Keratinocyte (primary cell): Measurements from ENCODE around the gene FAU. TPM values are rescaled to one million over a fixed set of nuclear protein-coding genes. Genes with fewer than 3 reads are reported as not detected.

Experiments used
- DNase-seq: peaks from one replicate; pipeline ENCODE4 v3.0.0-alpha.2; 2011; ENCODE audit warnings: low read depth, missing footprints, low spot score
- FAIRE-seq: peaks from 2 replicates; lab custom pipeline; 2011; peaks lifted over from hg19 to GRCh38; lab: Jason Lieb, UNC
- H2AFZ ChIP-seq: 2 replicates; pipeline ENCODE4 v1.6.0; 2012; ENCODE audit warnings: low read length, control low read depth, inconsistent platforms; ENCODE audit not compliant: control insufficient read depth
- H3K27ac ChIP-seq: 2 replicates; pipeline ENCODE4 v1.5.1; 2011; ENCODE audit warnings: low read length; ENCODE audit not compliant: control insufficient read depth, insufficient read depth
- H3K27me3 ChIP-seq: 3 replicates; pipeline ENCODE4 v1.6.0; 2011; ENCODE audit warnings: low read length; ENCODE audit not compliant: control insufficient read depth, insufficient read depth; ENCODE audit errors: extremely low read depth
- H3K36me3 ChIP-seq, 2 experiments: 2 replicates in 1 of 2; 3 replicates in 1 of 2; pipeline ENCODE4 v1.5.1; 2011; ENCODE audit warnings: low read length in 2 of 2, mild to moderate bottlenecking in 1 of 2; ENCODE audit not compliant: control insufficient read depth in 2 of 2, insufficient read depth in 2 of 2; ENCODE audit errors: extremely low read depth in 1 of 2
- H3K4me1 ChIP-seq: 3 replicates; pipeline ENCODE4 v1.5.1; 2011; ENCODE audit warnings: low read length; ENCODE audit not compliant: control insufficient read depth, insufficient read depth; ENCODE audit errors: extremely low read depth
- H3K4me2 ChIP-seq: 3 replicates; pipeline ENCODE4 v1.6.0; 2011; ENCODE audit warnings: low read depth, low read length; ENCODE audit not compliant: control insufficient read depth, insufficient read depth; ENCODE audit errors: extremely low read depth
- H3K4me3 ChIP-seq, 3 experiments: fragments of 200-600 bp in 1 of 3; sonication (generic) in 1 of 3; 2 replicates in 2 of 3; 3 replicates in 1 of 3; pipeline ENCODE4 v1.5.1; 2011 to 2016; ENCODE audit warnings: low read length in 3 of 3, mild to moderate bottlenecking in 3 of 3, control low read depth in 2 of 3, inconsistent platforms in 1 of 3, low read depth in 1 of 3, mixed read lengths in 1 of 3, mixed run types in 1 of 3, moderate library complexity in 1 of 3; ENCODE audit not compliant: control insufficient read depth in 2 of 3, insufficient read depth in 2 of 3; ENCODE audit errors: extremely low read depth in 1 of 3
- H3K79me2 ChIP-seq: 2 replicates; pipeline ENCODE4 v1.6.0; 2012; ENCODE audit warnings: low read length; ENCODE audit not compliant: control insufficient read depth, insufficient read depth
- H3K9ac ChIP-seq: 3 replicates; pipeline ENCODE4 v1.6.0; 2011; ENCODE audit warnings: low read length; ENCODE audit not compliant: control insufficient read depth, insufficient read depth; ENCODE audit errors: extremely low read depth
- H3K9me1 ChIP-seq: 3 replicates; pipeline ENCODE4 v1.6.0; 2011; ENCODE audit warnings: low read length; ENCODE audit not compliant: control insufficient read depth, insufficient read depth; ENCODE audit errors: extremely low read depth
- H3K9me3 ChIP-seq: 2 replicates; pipeline ENCODE4 v1.5.1; 2012; ENCODE audit warnings: low read depth, low read length; ENCODE audit not compliant: control insufficient read depth
- H4K20me1 ChIP-seq: 3 replicates; pipeline ENCODE4 v1.6.0; 2011; ENCODE audit warnings: low read length; ENCODE audit not compliant: control insufficient read depth, insufficient read depth; ENCODE audit errors: extremely low read depth
- EZH2 ChIP-seq: IDR thresholded peaks from one replicate; pipeline ENCODE4 v1.6.1; 2012; ENCODE audit warnings: inconsistent platforms, mild to moderate bottlenecking, low read length, moderate library complexity
- dilution Hi-C: fragments of 300-500 bp; cut with MboI; formaldehyde crosslinking; loops from one replicate; pipeline ENCODE4 v1.7.0; 2020; ENCODE audit warnings: low sequenced_read_pairs; ENCODE audit not compliant: extremely low pct_ligation_motif_present
- polyA plus RNA-seq, 5 experiments: library from polyadenylated mRNA; depleted of rRNA in 3 of 5; stranded (reverse) in 3 of 5; stranded (forward) in 1 of 5; unstranded in 1 of 5; fragments of >200 nt; gene quantifications; 1 replicate in 1 of 5; 2 replicates in 3 of 5; 3 replicates in 1 of 5; pipeline versions ENCODE4 v1.2.1 to v1.2.3, GENCODE V29; 2011 to 2012; ENCODE audit warnings: missing spikeins in 2 of 5, low read depth in 1 of 5, low replicate concordance in 1 of 5
- TF ChIP-seq, protein P1 (sequence below), 3 experiments: IDR thresholded peaks in 1 of 3; conservative IDR thresholded peaks in 1 of 3; optimal IDR thresholded peaks in 1 of 3; 2 replicates in 2 of 3; 3 replicates in 1 of 3; pipeline versions ENCODE3 to v1.5.1; 2011; ENCODE audit warnings: low read length in 3 of 3, mild to moderate bottlenecking in 3 of 3, moderate library complexity in 2 of 3, control low read depth in 1 of 3, inconsistent platforms in 1 of 3; ENCODE audit not compliant: insufficient read depth in 2 of 3; ENCODE audit errors: extremely low read depth in 1 of 3

The FAU gene
- polyA plus RNA-seq, 1 donor (not counting 4 experiments of a cell fraction or from before 2014, with no cell fraction given) = 452 TPM

DNA sequence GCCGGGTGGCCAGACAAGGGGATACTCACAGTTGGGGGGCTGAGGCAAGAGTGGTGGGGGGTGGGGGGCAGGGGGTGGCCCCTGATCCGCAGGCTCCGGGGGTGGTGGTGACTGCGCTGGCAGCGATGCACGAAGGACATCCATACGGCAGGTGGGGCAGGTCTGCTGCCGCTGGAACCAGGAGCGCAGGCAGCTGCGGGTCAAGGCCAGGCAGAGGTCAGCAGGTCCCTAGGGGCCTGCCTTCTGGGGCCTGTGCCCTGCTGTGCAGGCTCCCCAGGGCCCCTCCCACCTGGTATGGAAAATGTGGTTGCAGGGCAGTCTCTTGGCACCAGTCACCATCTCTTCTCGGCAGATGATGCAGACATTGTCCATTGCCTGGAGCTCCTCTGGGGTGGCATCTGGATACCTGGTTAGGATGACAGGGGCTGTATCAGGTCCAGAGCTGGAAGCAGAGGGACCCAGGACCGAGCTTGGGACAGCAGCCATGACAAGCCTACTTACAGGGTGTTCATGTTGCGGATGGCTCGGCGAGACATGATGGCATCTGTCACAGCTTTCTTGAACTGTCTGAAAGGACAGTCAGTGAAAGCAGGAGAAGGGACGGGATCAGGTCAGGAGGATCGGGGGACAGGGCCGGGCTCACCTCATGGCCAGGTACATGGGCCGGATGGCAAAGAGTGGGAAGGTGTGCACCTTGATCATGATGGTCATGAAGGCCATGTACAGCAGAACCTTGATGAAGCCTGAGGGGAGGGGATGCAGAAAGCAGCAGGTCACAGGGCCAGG, 8.9 kb upstream of the FAU start:
- Histone ChIP-seq H3K9ac (no peak overlapping the region), H4K20me1 (peaks cover 8% of the 10 kb centered on the region), H3K4me2 (no peak overlapping the region), H3K4me1 (peaks cover 20% of the 10 kb centered on the region), H3K27me3 (no peaks in the 10 kb centered on the region), H3K27ac (no peak overlapping the region), H3K36me3 (peaks cover 45 to 52% of the 10 kb centered on the region in 2 experiments), H3K9me3 (no peaks in the 10 kb centered on the region), H3K9me1 (no peaks in the 10 kb centered on the region), H3K4me3 (no peak overlapping the region), H2AFZ (no peak overlapping the region), H3K79me2 (peaks cover 32% of the 10 kb centered on the region)
- dilution Hi-C loops = no loop called here
- TF ChIP-seq, protein P1, sequence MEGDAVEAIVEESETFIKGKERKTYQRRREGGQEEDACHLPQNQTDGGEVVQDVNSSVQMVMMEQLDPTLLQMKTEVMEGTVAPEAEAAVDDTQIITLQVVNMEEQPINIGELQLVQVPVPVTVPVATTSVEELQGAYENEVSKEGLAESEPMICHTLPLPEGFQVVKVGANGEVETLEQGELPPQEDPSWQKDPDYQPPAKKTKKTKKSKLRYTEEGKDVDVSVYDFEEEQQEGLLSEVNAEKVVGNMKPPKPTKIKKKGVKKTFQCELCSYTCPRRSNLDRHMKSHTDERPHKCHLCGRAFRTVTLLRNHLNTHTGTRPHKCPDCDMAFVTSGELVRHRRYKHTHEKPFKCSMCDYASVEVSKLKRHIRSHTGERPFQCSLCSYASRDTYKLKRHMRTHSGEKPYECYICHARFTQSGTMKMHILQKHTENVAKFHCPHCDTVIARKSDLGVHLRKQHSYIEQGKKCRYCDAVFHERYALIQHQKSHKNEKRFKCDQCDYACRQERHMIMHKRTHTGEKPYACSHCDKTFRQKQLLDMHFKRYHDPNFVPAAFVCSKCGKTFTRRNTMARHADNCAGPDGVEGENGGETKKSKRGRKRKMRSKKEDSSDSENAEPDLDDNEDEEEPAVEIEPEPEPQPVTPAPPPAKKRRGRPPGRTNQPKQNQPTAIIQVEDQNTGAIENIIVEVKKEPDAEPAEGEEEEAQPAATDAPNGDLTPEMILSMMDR (optimal IDR thresholded peaks at IDR 0.05 in 1 of 3, IDR thresholded peaks at IDR 0.05 in 1 of 3, conservative IDR thresholded peaks at IDR 0.05 in 1 of 3; ENCODE audit: extremely low read depth in 1 of 3, insufficient read depth in 2 of 3, low read length in 3 of 3) = no peak
- no peak for TF ChIP-seq EZH2
- DNase-seq = no peak
- no peak for FAIRE-seq

DNA sequence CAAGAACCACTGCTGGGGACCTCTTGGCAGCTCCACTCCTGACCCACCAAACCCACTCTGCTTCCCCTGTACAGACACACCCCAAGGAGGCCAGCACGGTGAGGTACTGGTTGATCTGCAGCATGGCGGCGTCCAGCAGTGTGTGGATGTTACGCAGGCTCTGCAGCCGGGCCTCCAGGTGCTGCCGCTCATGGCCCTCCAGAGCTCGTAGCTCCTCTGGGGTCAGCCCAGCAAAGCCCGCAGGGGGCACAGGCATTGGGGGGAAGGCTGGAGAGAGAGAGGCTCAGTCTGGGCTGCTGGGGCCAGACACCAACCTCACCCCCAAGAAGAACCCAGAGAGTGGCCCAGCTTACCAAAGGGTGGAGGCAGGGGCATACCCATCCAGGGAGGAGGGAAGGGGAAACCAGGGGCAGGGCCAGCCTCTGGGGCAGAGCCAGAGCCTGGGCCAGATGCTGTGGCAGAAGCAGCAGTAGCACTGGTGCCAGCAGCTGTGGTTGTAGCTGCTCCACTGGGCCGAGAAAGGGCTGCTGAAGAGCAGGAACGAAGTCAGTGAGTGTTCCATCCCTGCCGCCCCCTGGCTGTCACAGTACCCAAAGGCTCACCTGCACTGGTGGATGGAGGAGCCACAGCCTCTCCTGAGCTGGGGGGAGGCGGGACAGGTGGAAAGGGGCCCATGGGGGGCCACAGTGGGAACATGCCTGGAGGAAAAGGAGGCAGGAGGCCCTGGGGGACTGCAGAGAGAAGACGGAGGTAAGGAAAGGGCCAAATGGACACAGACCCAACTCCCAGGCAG, 7.9 kb upstream of the FAU start:
- no peak overlapping the region for H2AFZ ChIP-seq
- H3K4me2 ChIP-seq = no peak overlapping the region
- FAIRE-seq (no peak), DNase-seq (no peak)
- H4K20me1 ChIP-seq = peaks cover 8% of the 10 kb centered on the region
- no peak overlapping the region for H3K4me3 ChIP-seq
- peaks cover 13% of the 10 kb centered on the region for H3K4me1 ChIP-seq
- H3K79me2 ChIP-seq = peaks cover 36% of the 10 kb centered on the region
- no peaks in the 10 kb centered on the region for H3K9me3 ChIP-seq
- H3K27ac ChIP-seq = no peak overlapping the region
- H3K9me1 ChIP-seq = no peaks in the 10 kb centered on the region
- no peak overlapping the region for H3K9ac ChIP-seq
- TF ChIP-seq, protein P1 (optimal IDR thresholded peaks at IDR 0.05 in 1 of 3, IDR thresholded peaks at IDR 0.05 in 1 of 3, conservative IDR thresholded peaks at IDR 0.05 in 1 of 3; ENCODE audit: extremely low read depth in 1 of 3, insufficient read depth in 2 of 3, low read length in 3 of 3) = no peak
- TF ChIP-seq EZH2 = no peak
- H3K27me3 ChIP-seq = no peaks in the 10 kb centered on the region
- dilution Hi-C loops = no loop called here
- H3K36me3 ChIP-seq = peaks cover 47 to 52% of the 10 kb centered on the region in 2 experiments
